ENCODE results near the gene PPP1CA. TPM values are rescaled to one million over a fixed set of nuclear protein-coding genes. Genes with fewer than 3 reads are reported as not detected.

PPP1CA gene
- total RNA-seq, 4 donors from 2014 or later, result 164 to 216 (median 191) TPM

DNA sequence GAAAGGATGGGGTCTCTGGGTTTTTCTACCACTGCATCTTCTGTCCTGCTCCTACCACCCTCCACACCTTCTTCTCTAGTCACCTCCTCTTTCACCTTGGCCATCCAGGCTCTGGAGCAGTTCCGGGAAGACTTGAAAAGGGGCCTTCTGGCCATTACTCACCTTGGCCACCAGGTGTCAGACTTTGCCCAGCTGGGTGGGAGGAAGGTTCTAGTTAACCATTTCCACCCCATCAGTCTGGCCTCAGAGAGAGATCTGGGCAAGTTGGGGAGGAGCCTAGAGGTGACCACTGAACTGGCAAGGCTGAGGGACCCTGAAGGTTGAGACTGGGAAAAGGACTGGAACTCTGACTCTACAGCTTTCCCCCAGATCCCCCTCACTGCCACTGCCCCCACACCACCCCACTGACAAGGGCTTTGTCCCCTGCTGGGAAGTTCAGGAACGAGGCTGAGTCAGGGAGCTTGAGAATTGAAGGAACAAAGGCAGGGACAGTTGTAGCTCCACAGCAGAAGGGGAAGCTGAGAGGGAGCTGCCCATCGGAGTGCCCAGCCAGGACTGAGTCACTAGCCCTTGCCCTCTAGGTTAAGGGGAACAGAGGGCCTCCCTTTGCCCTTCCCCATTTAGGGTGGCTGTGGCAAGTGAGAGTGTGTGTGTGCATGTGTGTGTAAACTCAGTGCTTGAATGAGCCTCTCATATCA, 44.6 kb downstream of the PPP1CA start:
- H3K27ac ChIP-seq, result peak overlapping the region; percentile 34 to 99 (median 96)
- no peaks in the 10 kb centered on the region for H3K36me3 ChIP-seq
- peaks cover 26 to 65% of the 10 kb centered on the region in 2 donors for H3K4me1 ChIP-seq
- H3K4me3 ChIP-seq (replicated peaks in 1 of 3), result no peak overlapping the region
- DNase-seq, result peak; percentile 62 to 77
- H3K27me3 ChIP-seq, result no peaks in the 10 kb centered on the region
- intact Hi-C loops (cut with DNase I), result loop anchor here (2.0 to 10.0 kb wide), 2 partner anchors 26 to 148 kb away; partner anchors contain the start of genes CDK2AP2 and PITPNM1
- WGBS, 2 donors, result 20 to 23% methylated on average over 3 of the region's 3 CpGs
- TF ChIP-seq, protein P1, sequence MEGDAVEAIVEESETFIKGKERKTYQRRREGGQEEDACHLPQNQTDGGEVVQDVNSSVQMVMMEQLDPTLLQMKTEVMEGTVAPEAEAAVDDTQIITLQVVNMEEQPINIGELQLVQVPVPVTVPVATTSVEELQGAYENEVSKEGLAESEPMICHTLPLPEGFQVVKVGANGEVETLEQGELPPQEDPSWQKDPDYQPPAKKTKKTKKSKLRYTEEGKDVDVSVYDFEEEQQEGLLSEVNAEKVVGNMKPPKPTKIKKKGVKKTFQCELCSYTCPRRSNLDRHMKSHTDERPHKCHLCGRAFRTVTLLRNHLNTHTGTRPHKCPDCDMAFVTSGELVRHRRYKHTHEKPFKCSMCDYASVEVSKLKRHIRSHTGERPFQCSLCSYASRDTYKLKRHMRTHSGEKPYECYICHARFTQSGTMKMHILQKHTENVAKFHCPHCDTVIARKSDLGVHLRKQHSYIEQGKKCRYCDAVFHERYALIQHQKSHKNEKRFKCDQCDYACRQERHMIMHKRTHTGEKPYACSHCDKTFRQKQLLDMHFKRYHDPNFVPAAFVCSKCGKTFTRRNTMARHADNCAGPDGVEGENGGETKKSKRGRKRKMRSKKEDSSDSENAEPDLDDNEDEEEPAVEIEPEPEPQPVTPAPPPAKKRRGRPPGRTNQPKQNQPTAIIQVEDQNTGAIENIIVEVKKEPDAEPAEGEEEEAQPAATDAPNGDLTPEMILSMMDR (IDR thresholded peaks at IDR 0.05), result peak; percentile 81 to 99 (median 90)
- TF ChIP-seq POLR2A (IDR thresholded peaks at IDR 0.05), result no peak
- H3K9me3 ChIP-seq, result no peaks in the 10 kb centered on the region

DNA sequence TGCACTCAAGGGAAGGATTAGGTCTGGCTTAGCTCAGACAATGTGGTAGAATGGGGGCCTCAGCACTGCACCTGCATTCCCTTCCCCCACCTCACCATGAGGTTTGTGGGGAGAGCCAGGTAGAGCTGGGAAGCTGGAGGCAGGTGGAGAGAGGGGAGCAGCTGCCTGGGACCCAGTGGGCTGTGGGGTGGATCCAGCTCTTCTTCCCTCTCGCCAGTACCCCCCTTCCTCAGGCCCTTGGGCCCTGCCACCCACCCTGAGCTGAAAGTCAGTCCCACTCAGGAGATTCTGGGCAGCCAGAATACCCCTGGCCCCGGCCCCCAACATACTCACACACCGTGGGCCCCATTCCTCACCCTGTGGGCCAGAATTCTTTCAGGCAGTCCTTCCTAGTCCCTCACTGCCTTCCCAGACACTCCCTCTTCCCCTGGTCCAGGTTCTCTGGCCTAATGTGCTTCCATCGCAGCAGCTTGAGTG, 45.2 kb downstream of the PPP1CA start:
- TF ChIP-seq POLR2A (IDR thresholded peaks at IDR 0.05), result no peak
- TF ChIP-seq, protein P1 (IDR thresholded peaks at IDR 0.05), result no peak
- intact Hi-C loops (cut with DNase I), result loop anchor here (2.0 to 10.0 kb wide), 2 partner anchors 26 to 148 kb away; partner anchors contain the start of genes CDK2AP2 and PITPNM1
- 46 to 47% methylated on average over 4 of the region's 4 CpGs for WGBS, 2 donors
- Histone ChIP-seq H3K36me3 (no peaks in the 10 kb centered on the region), H3K4me3 (replicated peaks in 1 of 3) (no peak overlapping the region), H3K27ac (peak overlapping the region in 2 of 3 donors; percentile 96 to 99), H3K9me3 (no peaks in the 10 kb centered on the region), H3K4me1 (peaks cover 31 to 70% of the 10 kb centered on the region in 2 donors), H3K27me3 (no peaks in the 10 kb centered on the region)
- no peak for DNase-seq

DNA sequence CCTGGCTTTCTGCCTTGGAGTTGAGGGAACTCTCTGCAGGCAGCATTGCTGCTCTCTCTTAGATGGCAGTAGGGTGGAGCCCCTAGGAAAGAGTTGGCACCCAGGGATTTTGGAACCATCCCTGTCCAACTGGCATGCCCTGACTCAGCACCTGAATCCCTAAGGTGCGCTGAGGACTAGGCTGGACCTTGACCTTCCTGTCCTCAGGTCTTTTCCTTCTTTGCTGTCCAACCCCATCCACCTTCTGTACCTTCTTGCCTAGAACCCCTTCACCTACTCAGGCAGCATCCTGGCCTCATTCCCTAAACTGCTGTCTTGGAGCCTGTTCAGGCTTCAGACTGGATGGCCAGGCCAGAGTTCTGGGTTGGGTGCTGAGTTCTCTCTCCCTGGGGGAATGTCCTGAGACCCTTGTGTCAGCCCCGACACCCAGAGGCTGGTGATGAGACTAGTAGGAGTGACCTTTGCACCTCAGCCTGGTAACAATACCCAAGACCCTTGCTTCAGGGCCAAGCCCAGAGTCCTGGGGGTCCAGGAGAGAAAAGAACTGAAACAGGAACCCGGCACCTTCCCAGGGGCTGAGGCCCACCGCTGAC, 45.8 kb downstream of the PPP1CA start:
- H3K4me1 ChIP-seq, result peaks cover 33 to 76% of the 10 kb centered on the region in 2 donors
- TF ChIP-seq, protein P1 (IDR thresholded peaks at IDR 0.05), result no peak
- no peak for TF ChIP-seq POLR2A (IDR thresholded peaks at IDR 0.05)
- H3K27me3 ChIP-seq, result no peaks in the 10 kb centered on the region
- peak overlapping the region in 2 of 3 donors; percentile 96 to 99 for H3K27ac ChIP-seq
- DNase-seq, result no peak
- no peaks in the 10 kb centered on the region for H3K9me3 ChIP-seq
- WGBS, 2 donors, result 66 to 83% methylated on average over 3 to 4 of the region's 4 CpGs
- H3K4me3 ChIP-seq (replicated peaks in 1 of 3), result no peak overlapping the region
- intact Hi-C loops (cut with DNase I), result loop anchor here (2.0 to 10.0 kb wide), 2 partner anchors 27 to 149 kb away; partner anchors contain the start of genes CDK2AP2 and PITPNM1
- no peaks in the 10 kb centered on the region for H3K36me3 ChIP-seq

DNA sequence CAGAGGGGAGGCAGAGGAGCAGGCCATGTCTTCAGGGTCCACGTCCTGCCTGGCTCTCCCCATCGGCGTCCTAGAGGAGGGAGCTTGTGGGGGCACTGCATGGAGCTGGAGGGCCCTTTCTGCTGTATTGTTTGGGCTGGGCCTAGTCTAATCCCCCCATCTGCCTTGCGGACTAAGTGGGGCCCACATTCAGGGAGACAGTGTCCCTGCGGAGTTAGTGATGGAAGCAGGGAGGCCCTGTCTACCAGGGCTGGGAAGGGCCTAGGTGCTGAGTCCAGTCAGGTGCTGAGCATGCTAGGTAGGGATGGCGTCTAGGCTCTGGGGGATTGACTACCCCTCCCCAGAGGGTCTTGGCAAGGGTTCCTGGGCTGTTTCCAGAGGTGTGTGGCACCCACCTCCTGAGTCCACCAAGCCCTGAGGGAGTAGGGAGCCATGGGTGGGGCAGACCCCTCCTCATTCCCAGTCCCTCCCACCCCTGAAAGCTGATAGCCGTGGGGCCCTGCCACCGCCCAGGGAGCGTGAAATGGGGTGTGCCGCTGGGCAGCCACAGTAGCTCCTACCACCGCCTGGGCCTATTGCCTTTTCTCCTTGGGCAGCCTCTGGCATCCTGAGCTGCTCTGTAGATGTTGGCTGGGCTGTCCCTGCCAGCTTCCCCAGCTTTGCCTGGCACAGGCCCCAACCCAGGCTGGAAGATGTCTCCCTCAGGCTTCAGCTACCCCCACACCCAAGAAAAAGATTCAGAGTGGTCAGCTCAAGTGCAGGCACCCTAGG, 46.5 kb downstream of the PPP1CA start:
- Histone ChIP-seq H3K27ac (peak overlapping the region; percentile 2 to 99 (median 96)), H3K9me3 (no peaks in the 10 kb centered on the region), H3K4me3 (replicated peaks in 1 of 3) (no peak overlapping the region), H3K4me1 (peaks cover 29 to 73% of the 10 kb centered on the region in 2 donors), H3K36me3 (no peaks in the 10 kb centered on the region), H3K27me3 (no peaks in the 10 kb centered on the region)
- intact Hi-C loops (cut with DNase I), result loop anchor here (10.0 kb wide), 1 partner anchor 150 kb away; the partner anchor contains the start of genes CDK2AP2 and PITPNM1
- WGBS, 2 donors, result 86 to 93% methylated on average over 6 to 7 of the region's 11 CpGs
- TF ChIP-seq, protein P1 (IDR thresholded peaks at IDR 0.05), result no peak
- no peak for TF ChIP-seq POLR2A (IDR thresholded peaks at IDR 0.05)
- DNase-seq, result no peak

Measured in thyroid gland (tissue), 4 donors.